Tracheal epithelial cell (primary cell): ENCODE data around the gene BAX. TPM values are rescaled to one million over a fixed set of nuclear protein-coding genes. Genes with fewer than 3 reads are reported as not detected.

Experiments
- total RNA-seq: library from RNA; depleted of rRNA; stranded (reverse); fragments of >200 nt; gene quantifications from 2 replicates; pipeline ENCODE4 v1.2.1, GENCODE V29; 2014

Gene BAX
- 35.0 and 104 TPM in 2 replicates for total RNA-seq

DNA sequence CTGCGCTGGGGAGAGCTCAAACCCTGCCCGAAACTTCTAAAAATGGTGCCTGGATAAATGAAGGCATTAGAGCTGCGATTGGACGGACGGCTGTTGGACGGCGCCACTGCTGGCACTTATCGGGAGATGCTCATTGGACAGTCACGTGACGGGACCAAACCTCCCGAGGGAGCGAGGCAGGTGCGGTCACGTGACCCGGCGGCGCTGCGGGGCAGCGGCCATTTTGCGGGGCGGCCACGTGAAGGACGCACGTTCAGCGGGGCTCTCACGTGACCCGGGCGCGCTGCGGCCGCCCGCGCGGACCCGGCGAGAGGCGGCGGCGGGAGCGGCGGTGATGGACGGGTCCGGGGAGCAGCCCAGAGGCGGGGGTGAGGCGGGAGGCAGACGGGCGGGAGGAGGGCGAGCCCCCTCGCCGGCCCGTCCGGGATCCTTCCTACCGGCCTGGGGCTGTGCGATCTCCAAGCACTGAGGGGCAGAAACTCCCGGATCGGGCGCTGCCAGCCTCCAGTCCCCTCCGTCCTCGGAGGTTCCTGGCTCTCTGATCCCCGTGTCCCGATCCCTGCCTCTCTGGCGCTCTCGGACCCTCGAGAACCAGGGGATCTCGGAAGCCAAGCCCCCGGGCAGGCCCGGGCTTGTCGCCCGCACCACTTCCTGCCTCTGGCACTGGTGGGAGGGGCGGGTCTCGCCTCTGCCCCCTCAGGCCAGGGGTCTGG, at the start of gene BAX:
TSS of gene BAX (plus strand) at position 281 of the 713 bp plus-strand sequence. CDS start at position 335, 54 bp downstream.

DNA sequence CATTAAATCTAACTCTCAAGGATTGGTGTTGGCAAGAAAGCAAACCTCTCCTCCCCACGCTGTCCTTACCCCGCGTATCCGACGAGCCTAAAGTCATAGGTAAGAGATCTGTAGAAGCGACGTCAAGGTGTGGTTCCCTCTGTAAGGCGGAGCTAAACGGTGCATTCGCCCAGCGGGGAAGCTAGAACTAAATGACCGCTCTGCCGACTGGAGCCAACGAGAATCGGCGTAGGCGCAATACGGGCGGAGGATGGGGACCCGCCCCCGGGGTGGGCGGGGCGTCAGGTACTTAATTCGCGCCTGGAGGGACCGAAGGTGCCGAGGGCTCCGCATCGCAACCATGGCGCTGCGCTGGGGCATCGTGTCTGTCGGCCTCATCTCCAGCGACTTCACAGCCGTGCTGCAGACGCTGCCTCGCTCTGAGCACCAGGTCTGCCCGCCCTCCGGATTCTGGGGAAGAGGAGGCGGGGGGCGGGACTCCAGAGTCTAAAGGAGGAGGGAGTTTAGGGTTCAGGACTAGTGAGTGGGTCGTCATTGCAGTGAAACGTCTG, 21.2 kb upstream of the BAX start, which contains the start of gene DHDH:
TSS of gene DHDH (plus strand) at position 318 of the 551 bp plus-strand sequence. CDS start at position 341, 23 bp downstream.

DNA sequence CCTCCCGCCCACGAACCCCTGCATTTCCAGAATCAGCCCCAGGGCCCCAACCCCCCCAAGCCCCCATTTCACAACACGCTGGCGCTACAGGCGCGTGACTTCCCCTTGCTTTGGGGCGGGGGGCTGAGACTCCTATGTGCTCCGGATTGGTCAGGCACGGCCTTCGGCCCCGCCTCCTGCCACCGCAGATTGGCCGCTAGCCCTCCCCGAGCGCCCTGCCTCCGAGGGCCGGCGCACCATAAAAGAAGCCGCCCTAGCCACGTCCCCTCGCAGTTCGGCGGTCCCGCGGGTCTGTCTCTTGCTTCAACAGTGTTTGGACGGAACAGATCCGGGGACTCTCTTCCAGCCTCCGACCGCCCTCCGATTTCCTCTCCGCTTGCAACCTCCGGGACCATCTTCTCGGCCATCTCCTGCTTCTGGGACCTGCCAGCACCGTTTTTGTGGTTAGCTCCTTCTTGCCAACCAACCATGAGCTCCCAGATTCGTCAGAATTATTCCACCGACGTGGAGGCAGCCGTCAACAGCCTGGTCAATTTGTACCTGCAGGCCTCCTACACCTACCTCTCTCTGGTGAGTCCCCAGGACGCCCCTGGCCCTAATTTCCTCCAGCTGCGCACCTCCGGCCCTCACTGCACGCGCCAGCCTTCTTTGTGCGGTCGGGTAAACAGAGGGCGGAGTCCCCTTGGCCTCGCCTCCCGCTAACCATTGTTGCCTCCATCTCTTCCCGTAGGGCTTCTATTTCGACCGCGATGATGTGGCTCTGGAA, 10.5 kb downstream of the BAX start, which contains the start of gene FTL:
TSS of gene FTL (plus strand) at position 270 of the 766 bp plus-strand sequence. CDS start at position 469, 199 bp downstream.

DNA sequence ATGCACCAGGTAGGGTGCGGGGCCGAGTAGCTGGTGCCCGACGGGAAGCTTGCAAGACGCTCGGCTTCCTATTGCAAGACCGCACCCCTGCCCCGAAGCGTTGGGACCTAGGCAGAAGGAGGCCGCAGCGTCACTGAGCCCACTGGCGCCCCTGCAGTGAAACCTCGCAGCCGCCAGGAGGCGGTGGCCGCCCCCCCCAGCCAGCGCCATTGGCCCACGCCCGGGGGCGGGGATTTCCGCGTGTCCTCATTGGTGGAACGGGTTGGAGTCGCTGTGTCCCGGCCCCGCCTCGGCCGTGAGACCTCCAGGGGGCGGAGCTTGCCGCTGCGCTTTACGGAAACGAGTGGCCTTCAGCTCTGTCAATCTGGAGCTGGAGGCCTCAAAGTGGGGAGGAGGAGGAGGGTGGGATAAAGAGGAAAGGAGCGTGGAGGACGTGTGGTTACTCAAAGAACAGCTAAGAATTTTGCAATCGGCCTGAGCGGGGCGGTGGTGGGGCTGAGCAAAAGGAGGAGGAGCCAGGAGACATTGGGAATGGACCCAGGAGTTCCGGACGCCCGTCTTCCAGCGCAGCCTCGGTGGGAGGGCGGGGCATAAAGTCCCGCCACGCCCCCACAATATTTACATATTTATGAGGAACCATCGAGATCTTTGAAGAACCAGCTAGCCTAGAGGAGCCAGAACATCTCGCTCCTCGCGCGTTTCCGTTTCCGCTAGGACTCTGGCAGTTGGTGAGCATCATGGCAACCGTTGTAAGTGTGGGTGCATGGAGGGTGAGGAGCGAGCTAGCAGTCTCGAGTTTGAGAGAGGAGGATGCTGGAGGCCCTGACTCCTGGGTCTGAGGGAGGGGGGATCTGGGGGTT, 38.7 kb downstream of the BAX start, which contains the start of the genes GYS1 and RUVBL2:
TSS of gene GYS1 (minus strand) at position 135 of the 860 bp plus-strand sequence. CDS start 197 bp downstream, outside the sequence.
TSS of gene RUVBL2 (plus strand) at position 713 of the 860 bp plus-strand sequence. CDS start at position 738, 25 bp downstream.

Other genes starting within 250 kb of the BAX start
- 0.48 TPM in 1 of 2 replicates, not detected in the other for gene MAMSTR, start 235.2 kb upstream of the BAX start, total RNA-seq
- gene RASIP1, start 214.3 kb upstream of the BAX start, total RNA-seq = 2.9 and 3.2 TPM in 2 replicates
- not detected in 2 replicates for gene IZUMO1, start 208.0 kb upstream of the BAX start, total RNA-seq
- gene FUT1, start 202.2 kb upstream of the BAX start, total RNA-seq = 11.9 and 14.9 TPM in 2 replicates
- not detected in 2 replicates for gene FGF21, start 199.4 kb upstream of the BAX start, total RNA-seq
- gene BCAT2, start 143.8 kb upstream of the BAX start, total RNA-seq = 35.2 and 37.8 TPM in 2 replicates
- 0.64 and 1.9 TPM in 2 replicates for gene HSD17B14, start 118.4 kb upstream of the BAX start, total RNA-seq
- gene PLEKHA4, start 86.3 kb upstream of the BAX start, total RNA-seq = 3.8 and 5.5 TPM in 2 replicates
- 59.9 and 106 TPM in 2 replicates for gene PPP1R15A, start 82.5 kb upstream of the BAX start, total RNA-seq
- gene TULP2, start 56.1 kb upstream of the BAX start, total RNA-seq = 0.21 and 0.24 TPM in 2 replicates
- gene NUCB1, start 54.6 kb upstream of the BAX start, total RNA-seq = 90.8 and 93.4 TPM in 2 replicates
- gene DHDH, start 21.2 kb upstream of the BAX start, total RNA-seq = 6.4 and 8.4 TPM in 2 replicates
- 3,392 and 8,392 TPM in 2 replicates for gene FTL, start 10.4 kb downstream of the BAX start, total RNA-seq
- gene GYS1, start 38.4 kb downstream of the BAX start, total RNA-seq = 22.8 and 61.9 TPM in 2 replicates
- 159 and 276 TPM in 2 replicates for gene RUVBL2, start 39.0 kb downstream of the BAX start, total RNA-seq
- 1.9 TPM in 1 of 2 replicates, not detected in the other for gene LHB, start 62.2 kb downstream of the BAX start, total RNA-seq
- not detected in 2 replicates for gene CGB3, start 69.5 kb downstream of the BAX start, total RNA-seq
- gene CGB2, start 77.0 kb downstream of the BAX start, total RNA-seq = 1.9 TPM in 1 of 2 replicates, not detected in the other
- gene CGB1, start 82.0 kb downstream of the BAX start, total RNA-seq = not detected in 2 replicates
- gene CGB5, start 89.0 kb downstream of the BAX start, total RNA-seq = 0.24 TPM in 1 of 2 replicates, not detected in the other
- 0.48 TPM in 1 of 2 replicates, not detected in the other for gene CGB8, start 94.2 kb downstream of the BAX start, total RNA-seq
- gene CGB7, start 102.9 kb downstream of the BAX start, total RNA-seq = 0.85 and 0.96 TPM in 2 replicates
- gene NTF4, start 109.9 kb downstream of the BAX start, total RNA-seq = 3.4 and 8.0 TPM in 2 replicates
- under 0.01 TPM in 1 of 2 replicates, not detected in the other for gene KCNA7, start 117.8 kb downstream of the BAX start, total RNA-seq
- gene SNRNP70, start 130.6 kb downstream of the BAX start, total RNA-seq = 79.5 and 91.6 TPM in 2 replicates
- 2.6 and 10.1 TPM in 2 replicates for gene LIN7B, start 159.5 kb downstream of the BAX start, total RNA-seq
- gene C19orf73, start 164.3 kb downstream of the BAX start, total RNA-seq = 0.48 and 2.8 TPM in 2 replicates
- 0.85 and 2.9 TPM in 2 replicates for gene PPFIA3, start 164.7 kb downstream of the BAX start, total RNA-seq
- gene HRC, start 200.5 kb downstream of the BAX start, total RNA-seq = not detected in 2 replicates
- gene TRPM4, start 202.9 kb downstream of the BAX start, total RNA-seq = 17.7 and 21.2 TPM in 2 replicates